IPS-20b (cell line): ENCODE data around the gene DDX39B.
"Not testable (repeated sequence)": the region's sequence is repeated elsewhere in the genome, so short reads cannot be mapped to it uniquely, and the experiment has no call there.

Source experiments
- H3K27ac ChIP-seq: one replicate; pipeline ENCODE4 v1.5.1; 2013; ENCODE audit warnings: low read length
- H3K27me3 ChIP-seq: 2 replicates; pipeline ENCODE4 v1.6.1; 2013; ENCODE audit warnings: mild to moderate bottlenecking, low read length, inconsistent platforms; ENCODE audit not compliant: insufficient read depth
- H3K36me3 ChIP-seq: 2 replicates; pipeline ENCODE4 v1.6.1; 2013; ENCODE audit warnings: low read depth, mild to moderate bottlenecking, inconsistent platforms, low read length, moderate library complexity; ENCODE audit not compliant: insufficient read depth
- H3K4me1 ChIP-seq: 2 replicates; pipeline ENCODE4 v1.6.1; 2013; ENCODE audit warnings: mild to moderate bottlenecking, control low read depth, inconsistent platforms, low read length, moderate library complexity; ENCODE audit not compliant: insufficient read depth
- H3K4me3 ChIP-seq: 2 replicates; pipeline ENCODE4 v1.5.1; 2013; ENCODE audit warnings: mild to moderate bottlenecking, low read length, inconsistent platforms
- H3K9ac ChIP-seq: 2 replicates; pipeline ENCODE4 v1.6.1; 2013; ENCODE audit warnings: low read depth, mild to moderate bottlenecking, inconsistent platforms, low read length, moderate library complexity
- H3K9me3 ChIP-seq: 2 replicates; pipeline ENCODE4 v1.6.1; 2013; ENCODE audit warnings: mild to moderate bottlenecking, low read depth, low read length, inconsistent platforms; ENCODE audit not compliant: insufficient read depth

The DDX39B gene

DNA sequence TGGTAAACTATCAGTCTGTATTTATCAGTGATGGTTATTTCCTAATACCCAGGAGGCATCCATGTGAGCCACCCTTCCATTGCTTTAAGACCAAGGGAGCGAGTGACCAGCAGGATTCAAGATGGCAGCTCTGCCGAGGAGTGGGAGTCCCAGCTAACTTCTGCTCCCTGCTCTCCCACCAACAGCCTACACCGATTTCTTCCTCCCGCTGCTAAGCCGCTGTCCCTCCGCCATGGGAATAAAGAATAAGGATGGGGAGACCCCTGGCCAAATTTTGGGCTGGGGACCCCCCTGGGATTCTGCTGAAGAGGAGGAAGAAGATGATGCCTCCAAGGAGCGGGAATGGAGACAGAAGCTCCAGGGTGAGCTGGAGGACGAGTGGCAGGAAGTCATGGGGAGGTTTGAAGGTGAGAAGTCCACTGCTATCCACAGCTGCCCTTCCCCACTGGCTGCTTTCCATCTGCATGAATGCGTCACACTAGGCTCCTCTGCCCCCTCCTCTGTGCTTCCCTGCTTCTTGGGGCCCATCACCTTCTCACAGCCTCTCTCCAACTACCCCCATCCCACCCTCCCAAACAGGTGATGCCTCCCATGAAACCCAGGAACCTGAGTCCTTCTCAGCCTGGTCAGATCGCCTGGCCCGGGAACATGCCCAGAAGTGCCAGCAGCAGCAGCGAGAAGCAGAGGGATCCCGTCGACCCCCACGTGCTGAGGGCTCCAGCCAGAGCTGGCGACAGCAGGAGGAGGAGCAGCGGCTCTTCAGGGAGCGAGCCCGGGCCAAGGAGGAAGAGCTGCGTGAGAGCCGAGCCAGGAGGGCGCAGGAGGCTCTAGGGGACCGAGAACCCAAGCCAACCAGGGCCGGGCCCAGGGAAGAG lies 15.9 kb upstream of the DDX39B start:
- H3K9ac ChIP-seq, result no peak overlapping the region
- no peaks in the 10 kb centered on the region for H3K27me3 ChIP-seq
- H3K9me3 ChIP-seq, result no peaks in the 10 kb centered on the region
- H3K4me3 ChIP-seq, result no peak overlapping the region
- peaks cover 6% of the 10 kb centered on the region; the same call in 1 of the 2 replicates for H3K4me1 ChIP-seq
- H3K36me3 ChIP-seq, result peaks cover 42% of the 10 kb centered on the region
- H3K27ac ChIP-seq, result no peak overlapping the region

DNA sequence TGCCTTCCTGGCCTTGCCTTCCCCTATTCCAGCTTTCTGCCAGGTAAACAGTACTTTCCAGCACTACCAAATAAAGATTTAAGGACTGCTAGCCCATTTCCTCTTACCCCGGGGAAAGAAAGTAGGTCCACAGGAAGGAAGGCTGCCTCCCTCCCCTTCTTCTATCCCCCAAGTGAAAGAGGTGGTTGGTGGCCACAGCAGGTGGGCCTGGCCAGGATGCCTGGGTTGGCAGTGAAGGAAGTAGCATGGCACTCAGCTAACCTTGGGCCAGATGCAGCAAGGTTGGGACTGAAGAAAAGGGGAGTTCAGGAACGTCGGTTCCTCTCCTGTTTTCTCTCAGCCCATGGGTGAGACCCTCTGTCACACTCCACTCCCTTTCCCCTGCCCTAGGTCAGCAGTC lies 14.5 kb upstream of the DDX39B start:
- Histone ChIP-seq H3K9me3 (no peaks in the 10 kb centered on the region), H3K4me3 (no peak overlapping the region), H3K9ac (no peak overlapping the region), H3K36me3 (peaks cover 42% of the 10 kb centered on the region), H3K4me1 (peaks cover 6% of the 10 kb centered on the region; the same call in 1 of the 2 replicates), H3K27ac (no peak overlapping the region), H3K27me3 (no peaks in the 10 kb centered on the region)

- not testable (repeated sequence) for H3K9ac ChIP-seq, H3K9me3 ChIP-seq, H3K4me1 ChIP-seq, H3K27ac ChIP-seq, H3K4me3 ChIP-seq, H3K27me3 ChIP-seq
- peaks cover 42% of the 10 kb centered on the region for H3K36me3 ChIP-seq
These were observed 9.6 kb upstream of the DDX39B start for GRCh38 chr6:31551371-31551770.

DNA sequence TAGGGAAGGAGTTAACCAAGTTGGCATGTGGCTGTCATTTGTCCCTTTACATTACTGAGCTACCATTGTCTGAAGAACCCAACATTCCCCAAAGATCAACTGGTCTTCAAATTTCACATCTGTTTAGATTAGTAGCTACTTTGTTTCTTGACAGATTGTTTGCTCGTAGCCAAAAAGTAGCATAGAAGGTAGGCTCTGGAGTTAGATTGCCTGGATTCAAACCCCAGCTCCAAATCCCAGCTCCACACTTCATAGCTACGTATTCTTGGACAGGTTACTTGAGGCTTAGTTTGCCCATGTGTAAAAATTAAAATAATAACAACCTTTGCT lies 6.7 kb upstream of the DDX39B start:
- H3K4me1 ChIP-seq, result peaks cover 3% of the 10 kb centered on the region; the same call in 1 of the 2 replicates
- H3K36me3 ChIP-seq, result peaks cover 33% of the 10 kb centered on the region
- H3K9me3 ChIP-seq, result no peaks in the 10 kb centered on the region
- peak overlapping the region; percentile 82; the same call in 1 of the 2 replicates for H3K9ac ChIP-seq
- no peaks in the 10 kb centered on the region for H3K27me3 ChIP-seq
- no peak overlapping the region for H3K27ac ChIP-seq
- peak overlapping the region; percentile 87; the same call in 1 of the 2 replicates for H3K4me3 ChIP-seq

- Histone ChIP-seq H3K4me1 (peaks cover 6% of the 10 kb centered on the region; the same call in 1 of the 2 replicates), H3K9ac (peak overlapping the region; percentile 82; the same call in 1 of the 2 replicates), H3K27me3 (no peaks in the 10 kb centered on the region), H3K36me3 (peaks cover 29% of the 10 kb centered on the region), H3K4me3 (peak overlapping the region; percentile 87), H3K9me3 (no peaks in the 10 kb centered on the region), H3K27ac (peak overlapping the region; percentile 72)
These were observed 6.1 kb upstream of the DDX39B start for GRCh38 chr6:31547727-31548543.

DNA sequence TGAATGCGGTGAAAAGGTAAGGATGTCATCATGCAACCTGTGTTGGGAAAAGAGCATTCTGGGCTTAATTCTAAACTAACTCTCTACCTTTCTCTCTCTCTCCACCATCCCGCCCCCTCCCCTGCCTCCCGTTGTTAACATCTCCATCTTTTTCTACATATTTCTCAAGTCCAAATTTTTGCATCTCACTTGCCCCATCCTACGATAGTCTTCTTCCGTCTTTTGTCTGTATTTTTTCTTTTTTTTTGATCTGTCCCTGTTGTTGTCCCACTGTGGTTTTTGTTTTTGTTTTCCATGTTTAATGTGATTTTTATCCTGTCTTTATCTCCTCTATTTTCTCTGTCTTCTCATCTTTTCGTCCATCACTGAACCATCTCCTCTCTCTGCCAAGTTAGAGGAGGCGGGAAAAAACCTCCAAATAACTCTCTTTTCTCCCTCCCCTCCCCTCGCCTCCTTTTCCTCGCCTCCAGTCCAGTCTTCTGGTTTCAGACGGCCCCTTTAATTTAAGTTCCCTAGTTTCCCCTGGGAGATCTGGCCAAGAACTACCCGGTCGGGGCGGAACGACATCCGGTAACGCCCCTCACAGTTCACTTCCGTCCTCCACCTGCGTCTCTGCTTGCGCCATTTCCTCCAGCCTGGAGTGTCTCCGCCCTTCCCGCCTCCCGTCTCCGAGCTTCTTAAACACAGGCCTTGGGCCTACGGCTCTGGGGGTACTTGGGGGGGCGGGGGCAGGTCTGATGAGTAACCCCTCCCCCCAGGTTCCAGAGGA lies 5.3 kb upstream of the DDX39B start, which contains the start of gene NFKBIL1:
NFKBIL1 (plus strand) TSS at position 651 of the 769 bp plus-strand sequence; CDS start at position 738, 87 bp downstream.
- Histone ChIP-seq H3K27ac (peak within 1 kb of the TSS; percentile 72), H3K36me3 (peaks cover 29% of the 10 kb centered on the region), H3K4me1 (peaks cover 6% of the 10 kb centered on the region; the same call in 1 of the 2 replicates), H3K4me3 (peak within 1 kb of the TSS; percentile 87), H3K9me3 (no peaks in the 10 kb centered on the region), H3K9ac (peak within 1 kb of the TSS; percentile 82; the same call in 1 of the 2 replicates), H3K27me3 (no peaks in the 10 kb centered on the region)

DNA sequence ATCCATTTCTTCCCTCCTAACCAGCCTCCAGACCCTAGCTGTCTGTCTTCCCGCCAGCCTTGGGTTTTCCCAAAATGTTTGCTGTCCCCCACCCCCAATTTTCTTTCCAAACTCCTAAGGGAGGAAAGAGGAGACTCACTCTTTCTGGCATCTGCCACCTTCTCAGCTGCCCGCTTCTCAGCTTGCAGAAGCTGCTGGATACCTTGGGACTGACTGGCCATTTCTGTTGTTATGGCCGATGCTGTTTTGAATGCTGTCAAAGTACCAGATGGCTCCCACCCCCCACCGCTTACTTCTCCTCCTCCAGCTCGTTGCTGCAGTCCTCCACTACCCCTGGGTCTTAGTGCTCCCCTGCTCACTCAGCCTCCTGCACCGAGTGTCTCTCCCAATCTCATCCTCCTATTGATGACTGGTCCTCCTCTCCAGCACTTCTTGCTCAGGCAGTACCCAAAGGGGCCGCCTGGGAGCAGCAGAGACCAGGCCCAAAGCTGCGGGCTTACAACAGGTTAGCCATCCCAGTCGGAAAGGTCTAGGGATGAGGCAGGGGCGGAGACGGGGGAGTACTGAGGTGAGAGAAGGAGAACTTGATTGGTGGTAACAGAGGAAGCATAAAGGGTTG lies 4.6 kb upstream of the DDX39B start, which contains the start of gene ATP6V1G2:
ATP6V1G2 (minus strand) TSS at position 270 of the 619 bp plus-strand sequence; CDS start at position 221, 49 bp downstream.
- Histone ChIP-seq H3K27me3 (no peaks in the 10 kb centered on the region), H3K9ac (peak within 1 kb of the TSS; percentile 82; the same call in 1 of the 2 replicates), H3K36me3 (peaks cover 29% of the 10 kb centered on the region), H3K4me1 (peaks cover 6% of the 10 kb centered on the region; the same call in 1 of the 2 replicates), H3K27ac (peak within 1 kb of the TSS; percentile 72), H3K9me3 (no peaks in the 10 kb centered on the region), H3K4me3 (peak within 1 kb of the TSS; percentile 87)

DNA sequence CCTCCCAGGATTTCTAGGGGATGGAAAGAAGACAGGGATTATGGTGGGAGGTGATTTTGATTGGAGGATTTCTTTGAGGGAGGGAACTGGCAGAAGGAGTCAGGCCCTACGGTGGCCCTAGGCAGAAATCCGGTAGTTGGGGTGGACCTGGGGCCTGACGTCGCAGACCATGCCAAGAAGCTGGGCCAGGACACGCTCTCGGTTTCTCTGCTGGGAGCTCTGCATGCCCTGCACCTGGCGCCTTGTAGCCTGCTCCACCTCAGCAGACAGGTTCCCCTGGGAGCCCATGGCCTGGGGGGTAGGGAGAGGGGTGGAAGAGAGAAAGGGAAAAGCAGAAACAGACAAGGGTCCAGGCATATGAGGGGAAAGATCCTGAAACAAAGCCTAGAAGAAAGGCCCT lies 3.5 kb upstream of the DDX39B start:
- no peaks in the 10 kb centered on the region for H3K9me3 ChIP-seq
- no peak overlapping the region for H3K27ac ChIP-seq
- H3K4me3 ChIP-seq, result no peak overlapping the region
- peaks cover 8% of the 10 kb centered on the region for H3K4me1 ChIP-seq
- peaks cover 33% of the 10 kb centered on the region for H3K36me3 ChIP-seq
- peak overlapping the region; percentile 35; the same call in 1 of the 2 replicates for H3K9ac ChIP-seq
- H3K27me3 ChIP-seq, result no peaks in the 10 kb centered on the region

DNA sequence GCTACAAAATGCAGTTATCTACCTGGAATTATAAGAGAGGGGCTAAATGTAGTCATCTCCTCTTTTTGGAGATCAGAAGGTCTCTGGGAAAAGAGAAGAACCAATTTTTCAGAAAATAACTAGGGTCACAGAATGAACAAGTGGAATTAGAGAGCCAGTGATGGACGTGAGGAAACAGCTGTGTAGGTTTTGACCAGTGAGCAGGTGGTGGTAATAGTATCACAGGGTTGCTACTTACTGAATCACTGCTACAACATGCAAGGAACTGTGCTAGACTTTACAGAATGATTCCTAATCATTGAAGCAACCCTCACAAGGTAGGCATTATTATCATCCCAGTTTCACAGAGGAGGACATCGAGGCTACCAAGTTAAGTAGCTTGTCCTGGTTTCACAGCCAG lies 2.9 kb upstream of the DDX39B start:
- H3K27ac ChIP-seq, result no peak overlapping the region
- H3K27me3 ChIP-seq, result no peaks in the 10 kb centered on the region
- H3K4me1 ChIP-seq, result peaks cover 14% of the 10 kb centered on the region
- H3K9me3 ChIP-seq, result no peaks in the 10 kb centered on the region
- no peak overlapping the region for H3K4me3 ChIP-seq
- H3K36me3 ChIP-seq, result peaks cover 33% of the 10 kb centered on the region
- no peak overlapping the region for H3K9ac ChIP-seq

GRCh38 chr6:31543639-31544038 lies 1.8 kb upstream of the DDX39B start:
- Histone ChIP-seq H3K4me1 (peaks cover 20% of the 10 kb centered on the region), H3K27ac (no peak overlapping the region), H3K4me3 (no peak overlapping the region), H3K9ac (no peak overlapping the region), H3K36me3 (peaks cover 33% of the 10 kb centered on the region), H3K9me3 (no peaks in the 10 kb centered on the region), H3K27me3 (no peaks in the 10 kb centered on the region)
